ENCODE measurements around the gene TMEM255B. TPM values are rescaled to one million over a fixed set of nuclear protein-coding genes. Genes with fewer than 3 reads are reported as not detected.
"Not testable (repeated sequence)": the region's sequence is repeated elsewhere in the genome, so short reads cannot be mapped to it uniquely, and the experiment has no call there.

The TMEM255B gene
- total RNA-seq, 1 donor from 2014 or later, result 2.2 TPM

DNA sequence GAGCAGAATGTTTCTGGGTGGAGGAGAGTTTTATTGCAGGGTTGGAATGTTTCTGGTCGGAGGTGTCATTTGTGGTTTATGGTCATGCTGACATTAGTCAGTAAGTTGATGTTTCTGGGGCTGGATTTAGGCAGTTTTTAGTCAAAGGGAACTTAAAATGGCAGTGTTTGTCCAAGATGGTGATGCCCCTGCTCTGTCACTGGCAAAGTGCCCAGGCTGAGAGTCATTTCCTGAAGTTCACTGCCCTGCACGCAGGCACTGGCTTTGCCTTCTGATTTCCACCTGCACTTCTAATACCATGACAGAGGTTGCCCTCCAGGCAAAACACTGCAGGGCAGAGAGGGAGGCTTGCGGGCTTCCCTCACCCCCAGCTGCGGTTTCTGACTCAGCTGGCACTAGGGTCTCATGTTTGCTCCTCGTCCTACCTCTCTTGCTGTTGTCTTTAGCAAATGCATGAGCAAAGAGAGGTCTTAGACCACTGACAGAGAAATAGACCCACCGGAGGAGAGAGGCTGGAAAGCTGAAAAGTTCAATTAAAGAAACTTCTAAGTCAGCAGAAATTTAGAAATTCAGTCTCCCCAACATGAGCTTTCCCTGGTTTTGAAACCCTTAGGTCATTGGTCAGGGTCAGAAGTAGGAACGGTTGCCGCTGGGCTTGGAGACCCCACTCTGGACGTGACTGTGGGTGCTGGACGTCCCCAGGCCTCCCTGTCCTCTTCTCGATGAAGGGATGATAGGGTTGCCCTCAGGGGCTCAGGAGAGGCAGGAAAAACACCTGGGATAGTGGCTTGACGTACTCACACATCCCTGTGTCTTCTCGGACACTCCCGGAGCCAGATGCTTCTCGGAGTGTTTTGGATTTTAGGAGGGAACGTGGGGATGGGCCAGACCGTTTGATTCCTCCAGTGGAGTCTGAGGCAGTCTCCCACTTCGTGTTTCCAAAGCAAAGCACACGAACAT, 26.3 kb downstream of the TMEM255B start:
- H3K27ac Mint-ChIP-seq, result no peak overlapping the region
- H3K4me3 Mint-ChIP-seq, result no peak overlapping the region
- intact Hi-C loops (cut with micrococcal nuclease), result no loop called here
- H3K36me3 Mint-ChIP-seq (ENCODE audit: low read depth), result no peaks in the 10 kb centered on the region
- H3K4me1 Mint-ChIP-seq (ENCODE audit: low read depth), result no peaks in the 10 kb centered on the region
- no peaks in the 10 kb centered on the region for H3K9me3 Mint-ChIP-seq
- no peak for DNase-seq (ENCODE audit: low spot score)
- peaks cover 12% of the 10 kb centered on the region for H3K27me3 Mint-ChIP-seq (ENCODE audit: insufficient read depth)

DNA sequence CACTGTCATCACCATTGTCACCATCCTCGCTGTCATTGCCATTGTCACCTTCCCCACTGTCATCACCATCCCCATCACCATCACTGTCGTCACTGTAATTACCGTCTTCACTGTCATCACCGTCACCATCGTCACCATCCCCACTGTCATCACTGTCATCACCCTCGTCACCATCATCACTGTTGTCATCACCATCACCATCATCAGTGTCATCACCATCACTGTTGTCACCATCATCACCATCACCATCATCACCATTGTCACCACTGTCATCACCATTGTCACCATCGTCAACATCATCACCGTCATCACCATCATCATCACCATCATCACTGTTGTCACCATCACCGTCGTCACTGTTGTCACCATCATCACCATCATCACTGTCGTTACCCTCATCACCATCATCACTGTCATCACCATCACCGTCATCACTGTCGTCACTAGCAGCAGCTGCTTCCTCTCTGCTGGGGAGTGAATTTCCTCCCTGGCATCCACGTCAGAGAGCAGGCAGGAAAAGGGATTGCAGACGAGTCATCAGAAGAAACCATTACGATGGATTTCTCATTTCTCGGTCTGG, 27.3 kb downstream of the TMEM255B start:
- Mint-ChIP-seq H3K4me3 (no peak overlapping the region), H3K9me3 (no peaks in the 10 kb centered on the region), H3K36me3 (ENCODE audit: low read depth) (no peaks in the 10 kb centered on the region), H3K4me1 (ENCODE audit: low read depth) (no peaks in the 10 kb centered on the region), H3K27ac (no peak overlapping the region), H3K27me3 (ENCODE audit: insufficient read depth) (peaks cover 12% of the 10 kb centered on the region)
- intact Hi-C loops (cut with micrococcal nuclease), result no loop called here
- DNase-seq (ENCODE audit: low spot score), result no peak

DNA sequence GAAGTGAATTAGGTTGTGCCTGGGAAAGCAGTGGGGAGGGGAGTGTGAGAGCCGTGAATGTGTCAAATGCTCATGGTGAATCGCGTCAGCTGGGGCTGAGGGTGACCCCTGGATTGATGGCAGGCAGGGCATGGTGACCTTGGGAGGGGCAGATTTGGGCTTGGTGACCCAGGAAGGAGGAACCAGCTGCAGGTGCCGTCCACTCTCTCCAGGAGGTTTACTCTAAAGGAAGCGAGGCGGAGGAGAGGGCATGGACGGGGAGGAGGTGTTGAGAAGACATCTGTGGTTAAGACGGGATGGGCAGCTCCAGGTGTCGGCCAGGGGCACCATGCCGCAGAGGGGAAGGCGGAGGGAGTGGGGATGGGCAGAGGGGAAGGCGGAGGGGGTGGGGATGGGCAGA, 28.7 kb downstream of the TMEM255B start:
- no peak overlapping the region for H3K4me3 Mint-ChIP-seq
- no peaks in the 10 kb centered on the region for H3K4me1 Mint-ChIP-seq (ENCODE audit: low read depth)
- H3K27ac Mint-ChIP-seq, result no peak overlapping the region
- H3K36me3 Mint-ChIP-seq (ENCODE audit: low read depth), result no peaks in the 10 kb centered on the region
- DNase-seq (ENCODE audit: low spot score), result no peak
- no peaks in the 10 kb centered on the region for H3K9me3 Mint-ChIP-seq
- peaks cover 12% of the 10 kb centered on the region for H3K27me3 Mint-ChIP-seq (ENCODE audit: insufficient read depth)
- intact Hi-C loops (cut with micrococcal nuclease), result no loop called here

DNA sequence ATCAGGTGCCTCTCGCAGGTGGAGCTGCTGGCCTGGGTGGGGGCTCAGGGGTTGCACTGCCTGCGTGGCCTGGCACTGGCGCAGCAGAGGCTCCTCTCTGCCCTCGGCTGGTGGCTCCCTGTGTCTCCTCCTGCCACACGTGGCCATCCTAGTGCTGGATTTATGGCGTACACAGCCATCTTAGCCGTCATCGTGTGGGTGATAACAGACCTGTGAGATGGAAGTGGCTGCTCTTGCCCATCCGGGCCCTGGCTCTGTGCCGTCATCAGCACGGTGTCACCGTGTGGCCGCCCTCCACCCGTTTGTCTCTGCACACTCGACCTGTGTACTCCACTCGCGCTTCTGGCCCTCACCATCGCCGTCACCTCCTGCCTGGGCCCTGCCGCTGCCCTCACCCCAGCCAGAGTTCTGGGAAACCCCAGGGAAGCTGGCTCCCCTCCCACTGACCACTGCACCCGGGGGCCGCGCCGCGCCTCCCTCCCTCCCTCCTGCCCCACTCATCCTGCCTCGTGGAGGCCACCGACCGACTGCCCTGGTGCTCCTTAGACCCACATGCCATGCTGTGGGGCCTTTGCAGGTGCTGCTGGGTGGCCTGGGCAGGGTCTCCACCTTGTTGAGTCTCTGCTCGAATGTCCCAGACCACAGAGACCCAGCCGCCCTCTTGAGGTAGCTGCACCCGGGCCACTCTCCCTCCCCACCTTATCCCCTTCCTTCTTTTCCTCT, 29.5 kb downstream of the TMEM255B start:
- Mint-ChIP-seq H3K36me3 (ENCODE audit: low read depth) (no peaks in the 10 kb centered on the region), H3K9me3 (no peaks in the 10 kb centered on the region), H3K4me1 (ENCODE audit: low read depth) (no peaks in the 10 kb centered on the region), H3K27ac (no peak overlapping the region), H3K4me3 (no peak overlapping the region), H3K27me3 (ENCODE audit: insufficient read depth) (peaks cover 6% of the 10 kb centered on the region)
- DNase-seq (ENCODE audit: low spot score), result no peak
- intact Hi-C loops (cut with micrococcal nuclease), result no loop called here

DNA sequence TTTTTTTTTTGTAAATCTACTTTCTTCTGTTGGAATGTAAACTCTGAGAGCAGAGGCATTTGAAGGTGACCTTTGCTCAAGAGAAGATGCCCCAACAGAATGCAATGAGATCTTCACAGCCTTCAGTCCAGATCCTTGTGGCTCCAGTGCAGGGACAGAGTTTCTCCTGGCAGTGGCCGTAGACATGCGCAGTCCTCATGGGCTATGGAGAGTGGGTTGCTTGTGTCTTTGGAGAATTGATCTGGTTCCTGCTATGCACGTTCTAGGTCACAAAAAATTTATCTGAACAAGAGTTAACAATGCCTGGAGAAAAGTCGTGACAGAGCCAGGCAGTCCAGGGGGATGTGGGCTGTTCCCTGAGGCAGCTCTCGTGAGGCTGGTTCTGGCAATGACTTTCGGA, 30.1 kb downstream of the TMEM255B start:
- no peak for DNase-seq (ENCODE audit: low spot score)
- Mint-ChIP-seq H3K27ac (no peak overlapping the region), H3K4me1 (ENCODE audit: low read depth) (no peaks in the 10 kb centered on the region), H3K27me3 (ENCODE audit: insufficient read depth) (peaks cover 5% of the 10 kb centered on the region), H3K36me3 (ENCODE audit: low read depth) (no peaks in the 10 kb centered on the region), H3K9me3 (no peaks in the 10 kb centered on the region), H3K4me3 (no peak overlapping the region)
- intact Hi-C loops (cut with micrococcal nuclease), result no loop called here

DNA sequence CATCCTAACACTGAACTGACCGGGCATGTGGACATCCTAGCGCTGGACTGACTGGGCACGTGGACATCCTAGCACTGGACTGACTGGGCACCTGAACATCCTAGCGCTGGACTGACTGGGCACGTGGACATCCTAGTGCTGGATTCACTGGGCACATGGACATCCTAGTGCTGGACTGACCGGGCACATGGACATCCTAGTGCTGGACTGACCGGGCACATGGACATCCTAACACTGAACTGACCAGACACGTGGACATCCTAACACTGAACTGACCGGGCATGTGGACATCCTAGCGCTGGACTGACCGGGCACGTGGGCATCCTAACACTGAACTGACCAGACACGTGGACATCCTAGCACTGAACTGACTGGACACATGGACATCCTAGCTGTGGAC, 30.9 kb downstream of the TMEM255B start:
- H3K4me1 Mint-ChIP-seq (ENCODE audit: low read depth); DNase-seq (ENCODE audit: low spot score); intact Hi-C loops (cut with micrococcal nuclease); H3K36me3 Mint-ChIP-seq (ENCODE audit: low read depth); H3K27me3 Mint-ChIP-seq (ENCODE audit: insufficient read depth); H3K27ac Mint-ChIP-seq; H3K9me3 Mint-ChIP-seq; H3K4me3 Mint-ChIP-seq: not testable (repeated sequence)

DNA sequence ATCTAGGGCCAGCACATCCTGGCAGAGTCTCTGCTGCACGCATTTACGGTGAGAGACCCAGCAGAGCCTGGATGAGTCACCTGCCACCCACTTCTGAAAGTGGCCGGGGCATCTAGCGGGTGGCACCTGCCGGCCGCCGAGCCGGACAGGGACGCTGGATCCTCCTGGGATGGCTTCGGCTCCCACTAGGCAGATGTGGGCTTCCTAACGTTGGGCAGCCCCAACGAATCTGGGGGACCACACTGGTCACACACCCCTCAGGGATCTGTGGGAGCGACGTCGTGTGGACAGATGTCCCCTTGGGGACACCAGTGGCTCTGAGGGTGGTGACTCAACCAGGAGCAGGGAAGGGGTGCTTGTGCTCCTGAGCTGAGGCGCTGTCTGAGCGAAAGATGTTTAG, 32.2 kb downstream of the TMEM255B start:
- no peak overlapping the region for H3K4me3 Mint-ChIP-seq
- no peaks in the 10 kb centered on the region for H3K27me3 Mint-ChIP-seq (ENCODE audit: insufficient read depth)
- intact Hi-C loops (cut with micrococcal nuclease), result no loop called here
- no peaks in the 10 kb centered on the region for H3K4me1 Mint-ChIP-seq (ENCODE audit: low read depth)
- DNase-seq (ENCODE audit: low spot score), result no peak
- no peaks in the 10 kb centered on the region for H3K36me3 Mint-ChIP-seq (ENCODE audit: low read depth)
- no peaks in the 10 kb centered on the region for H3K9me3 Mint-ChIP-seq
- no peak overlapping the region for H3K27ac Mint-ChIP-seq

GRCh38 chr13:113791761-113792160, 32.7 kb downstream of the TMEM255B start:
- no peak overlapping the region for H3K4me3 Mint-ChIP-seq
- no peak overlapping the region for H3K27ac Mint-ChIP-seq
- intact Hi-C loops (cut with micrococcal nuclease), result no loop called here

DNA sequence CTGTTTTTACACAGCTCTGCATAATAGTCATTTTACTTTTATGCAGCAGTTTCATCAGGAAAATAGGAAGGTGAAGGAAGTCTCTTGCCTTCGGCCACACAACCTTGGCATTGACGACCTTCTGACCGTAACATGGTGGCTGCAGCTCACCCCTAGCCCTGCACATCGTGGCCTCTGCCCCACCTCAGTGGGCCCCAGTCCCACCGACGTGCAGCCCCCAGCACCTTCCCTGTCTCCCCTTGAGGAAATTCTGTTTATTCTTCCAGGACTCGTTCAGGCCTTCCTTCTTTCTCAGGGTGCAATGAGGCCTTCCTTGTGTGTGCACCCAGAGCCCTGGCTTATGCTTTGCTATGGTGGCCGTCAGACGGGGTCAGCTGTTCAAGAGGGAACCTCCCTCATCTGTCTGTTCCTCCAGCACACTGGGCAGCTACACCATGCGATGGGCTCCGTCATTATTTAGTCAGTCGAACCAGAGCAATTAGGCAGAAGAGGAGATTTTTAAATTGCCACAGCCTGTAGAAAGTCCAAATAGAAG, 33.3 kb downstream of the TMEM255B start:
- H3K36me3 Mint-ChIP-seq (ENCODE audit: low read depth), result no peaks in the 10 kb centered on the region
- no peaks in the 10 kb centered on the region for H3K27me3 Mint-ChIP-seq (ENCODE audit: insufficient read depth)
- intact Hi-C loops (cut with micrococcal nuclease), result no loop called here
- H3K9me3 Mint-ChIP-seq, result no peaks in the 10 kb centered on the region
- no peak overlapping the region for H3K4me3 Mint-ChIP-seq
- H3K4me1 Mint-ChIP-seq (ENCODE audit: low read depth), result no peaks in the 10 kb centered on the region
- DNase-seq (ENCODE audit: low spot score), result no peak
- no peak overlapping the region for H3K27ac Mint-ChIP-seq

More at GRCh38 chr13:113791761-113792160, 32.7 kb downstream of the TMEM255B start:
- DNase-seq (ENCODE audit: low spot score), result no peak
- Mint-ChIP-seq H3K4me1 (ENCODE audit: low read depth) (no peaks in the 10 kb centered on the region), H3K9me3 (no peaks in the 10 kb centered on the region), H3K27me3 (ENCODE audit: insufficient read depth) (no peaks in the 10 kb centered on the region), H3K36me3 (ENCODE audit: low read depth) (no peaks in the 10 kb centered on the region)

- no peaks in the 10 kb centered on the region for H3K4me1 Mint-ChIP-seq (ENCODE audit: low read depth)
- H3K36me3 Mint-ChIP-seq (ENCODE audit: low read depth), result no peaks in the 10 kb centered on the region
- H3K4me3 Mint-ChIP-seq, result no peak overlapping the region
- DNase-seq (ENCODE audit: low spot score), result no peak
- intact Hi-C loops (cut with micrococcal nuclease), result no loop called here
- no peaks in the 10 kb centered on the region for H3K9me3 Mint-ChIP-seq
- H3K27me3 Mint-ChIP-seq (ENCODE audit: insufficient read depth), result no peaks in the 10 kb centered on the region
- H3K27ac Mint-ChIP-seq, result no peak overlapping the region
These were observed 34.1 kb downstream of the TMEM255B start for GRCh38 chr13:113792886-113793717.

DNA sequence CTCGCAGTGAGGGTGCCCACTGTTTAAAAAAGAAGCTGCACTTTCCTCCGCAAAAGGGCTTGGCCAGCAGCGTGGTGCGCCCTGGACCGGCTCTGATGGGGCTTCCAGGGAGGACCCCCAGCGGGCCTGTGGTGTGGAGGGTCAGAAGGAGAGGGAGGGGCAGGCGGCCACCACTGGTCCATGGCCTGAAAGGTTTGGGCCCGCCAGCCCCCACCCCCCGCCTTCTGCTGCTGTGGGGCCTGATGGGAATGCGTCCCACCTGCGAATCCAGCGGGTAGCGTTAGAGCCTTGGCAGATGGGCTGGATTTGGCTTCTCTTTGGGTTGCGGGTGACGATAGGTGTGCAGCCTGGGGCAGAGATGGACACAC, 34.7 kb downstream of the TMEM255B start:
- H3K36me3 Mint-ChIP-seq (ENCODE audit: low read depth), result no peaks in the 10 kb centered on the region
- intact Hi-C loops (cut with micrococcal nuclease), result no loop called here
- no peaks in the 10 kb centered on the region for H3K27me3 Mint-ChIP-seq (ENCODE audit: insufficient read depth)
- no peaks in the 10 kb centered on the region for H3K9me3 Mint-ChIP-seq
- H3K4me1 Mint-ChIP-seq (ENCODE audit: low read depth), result no peaks in the 10 kb centered on the region
- no peak for DNase-seq (ENCODE audit: low spot score)
- no peak overlapping the region for H3K4me3 Mint-ChIP-seq
- no peak overlapping the region for H3K27ac Mint-ChIP-seq

DNA sequence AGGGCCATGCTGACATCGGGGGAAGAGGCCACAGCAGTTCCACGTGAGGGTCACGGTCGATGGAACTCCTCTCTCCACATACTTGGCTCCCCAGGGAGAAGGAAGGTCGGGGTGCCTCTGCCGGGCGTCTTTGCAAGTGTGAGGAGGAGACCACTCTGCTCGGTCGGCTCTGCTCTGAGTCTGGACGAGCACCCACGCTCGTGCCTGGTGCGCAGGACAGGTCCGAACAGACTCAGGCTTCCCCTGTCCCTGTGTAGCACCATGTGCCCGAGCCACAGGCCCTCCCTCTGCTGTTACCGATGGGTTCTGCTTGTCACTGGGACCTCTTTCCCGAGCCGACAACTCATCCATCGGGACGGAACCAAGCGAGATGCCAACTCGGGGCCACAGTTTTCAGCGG, 35.1 kb downstream of the TMEM255B start:
- DNase-seq (ENCODE audit: low spot score), result no peak
- H3K27ac Mint-ChIP-seq, result no peak overlapping the region
- no peaks in the 10 kb centered on the region for H3K27me3 Mint-ChIP-seq (ENCODE audit: insufficient read depth)
- no peaks in the 10 kb centered on the region for H3K9me3 Mint-ChIP-seq
- H3K4me1 Mint-ChIP-seq (ENCODE audit: low read depth), result no peaks in the 10 kb centered on the region
- intact Hi-C loops (cut with micrococcal nuclease), result no loop called here
- H3K4me3 Mint-ChIP-seq, result no peak overlapping the region
- H3K36me3 Mint-ChIP-seq (ENCODE audit: low read depth), result no peaks in the 10 kb centered on the region

Data from activated T-helper 1 cell treated with anti-CD3 and anti-CD28 coated beads, Interleukin-12 subunit alpha, Interleukin-12 subunit beta, Interleukin-2, Interleukin-4 antibody, amounts not matched to agents 30 ng/mL and 10 ng/mL and 1 ng/mL, durations not matched to agents 14 hours and 24 hours and 36 hours (primary cell).